HL-60 (cell line): ENCODE data around the gene CELA3A.

ENCODE experiments used
- GABPA ChIP-seq: IDR thresholded peaks from 2 replicates; pipeline ENCODE4 v1.6.1; 2012; ENCODE audit warnings: low read depth
- POLR2AphosphoS5 ChIP-seq: IDR thresholded peaks from 2 replicates; pipeline ENCODE4 v1.6.1; 2012; ENCODE audit warnings: low read depth
- TF ChIP-seq, protein P1 (sequence below): IDR thresholded peaks from one replicate; pipeline ENCODE4 v1.5.1; 2011; ENCODE audit warnings: low read length, control low read depth, inconsistent platforms; ENCODE audit not compliant: insufficient read depth
- TF ChIP-seq, protein P2 (sequence below): IDR thresholded peaks from 2 replicates; pipeline ENCODE4 v1.6.1; 2012; ENCODE audit warnings: low read depth; ENCODE audit not compliant: insufficient replicate concordance

DNA sequence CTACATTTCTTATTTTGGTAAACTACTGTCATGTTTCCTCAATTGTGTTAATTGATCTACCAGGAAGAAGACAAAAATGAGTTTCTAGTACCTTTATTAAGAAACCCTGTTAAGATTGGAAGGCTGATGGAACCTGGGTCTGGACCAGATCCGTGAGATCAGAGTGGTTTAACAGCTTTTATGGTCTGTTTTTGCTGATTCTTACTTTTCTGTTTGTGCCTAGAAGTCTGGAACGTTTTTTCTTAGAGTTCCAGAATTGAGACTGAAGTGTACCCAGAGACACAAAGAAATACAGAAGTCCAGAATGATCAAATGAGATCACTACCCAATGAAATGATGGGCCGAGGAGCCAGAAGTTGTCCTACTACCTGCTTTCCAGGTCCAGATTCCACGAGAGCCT lies 28.6 kb downstream of the CELA3A start:
- TF ChIP-seq, protein P1, sequence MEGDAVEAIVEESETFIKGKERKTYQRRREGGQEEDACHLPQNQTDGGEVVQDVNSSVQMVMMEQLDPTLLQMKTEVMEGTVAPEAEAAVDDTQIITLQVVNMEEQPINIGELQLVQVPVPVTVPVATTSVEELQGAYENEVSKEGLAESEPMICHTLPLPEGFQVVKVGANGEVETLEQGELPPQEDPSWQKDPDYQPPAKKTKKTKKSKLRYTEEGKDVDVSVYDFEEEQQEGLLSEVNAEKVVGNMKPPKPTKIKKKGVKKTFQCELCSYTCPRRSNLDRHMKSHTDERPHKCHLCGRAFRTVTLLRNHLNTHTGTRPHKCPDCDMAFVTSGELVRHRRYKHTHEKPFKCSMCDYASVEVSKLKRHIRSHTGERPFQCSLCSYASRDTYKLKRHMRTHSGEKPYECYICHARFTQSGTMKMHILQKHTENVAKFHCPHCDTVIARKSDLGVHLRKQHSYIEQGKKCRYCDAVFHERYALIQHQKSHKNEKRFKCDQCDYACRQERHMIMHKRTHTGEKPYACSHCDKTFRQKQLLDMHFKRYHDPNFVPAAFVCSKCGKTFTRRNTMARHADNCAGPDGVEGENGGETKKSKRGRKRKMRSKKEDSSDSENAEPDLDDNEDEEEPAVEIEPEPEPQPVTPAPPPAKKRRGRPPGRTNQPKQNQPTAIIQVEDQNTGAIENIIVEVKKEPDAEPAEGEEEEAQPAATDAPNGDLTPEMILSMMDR: no peak
- TF ChIP-seq, protein P2, sequence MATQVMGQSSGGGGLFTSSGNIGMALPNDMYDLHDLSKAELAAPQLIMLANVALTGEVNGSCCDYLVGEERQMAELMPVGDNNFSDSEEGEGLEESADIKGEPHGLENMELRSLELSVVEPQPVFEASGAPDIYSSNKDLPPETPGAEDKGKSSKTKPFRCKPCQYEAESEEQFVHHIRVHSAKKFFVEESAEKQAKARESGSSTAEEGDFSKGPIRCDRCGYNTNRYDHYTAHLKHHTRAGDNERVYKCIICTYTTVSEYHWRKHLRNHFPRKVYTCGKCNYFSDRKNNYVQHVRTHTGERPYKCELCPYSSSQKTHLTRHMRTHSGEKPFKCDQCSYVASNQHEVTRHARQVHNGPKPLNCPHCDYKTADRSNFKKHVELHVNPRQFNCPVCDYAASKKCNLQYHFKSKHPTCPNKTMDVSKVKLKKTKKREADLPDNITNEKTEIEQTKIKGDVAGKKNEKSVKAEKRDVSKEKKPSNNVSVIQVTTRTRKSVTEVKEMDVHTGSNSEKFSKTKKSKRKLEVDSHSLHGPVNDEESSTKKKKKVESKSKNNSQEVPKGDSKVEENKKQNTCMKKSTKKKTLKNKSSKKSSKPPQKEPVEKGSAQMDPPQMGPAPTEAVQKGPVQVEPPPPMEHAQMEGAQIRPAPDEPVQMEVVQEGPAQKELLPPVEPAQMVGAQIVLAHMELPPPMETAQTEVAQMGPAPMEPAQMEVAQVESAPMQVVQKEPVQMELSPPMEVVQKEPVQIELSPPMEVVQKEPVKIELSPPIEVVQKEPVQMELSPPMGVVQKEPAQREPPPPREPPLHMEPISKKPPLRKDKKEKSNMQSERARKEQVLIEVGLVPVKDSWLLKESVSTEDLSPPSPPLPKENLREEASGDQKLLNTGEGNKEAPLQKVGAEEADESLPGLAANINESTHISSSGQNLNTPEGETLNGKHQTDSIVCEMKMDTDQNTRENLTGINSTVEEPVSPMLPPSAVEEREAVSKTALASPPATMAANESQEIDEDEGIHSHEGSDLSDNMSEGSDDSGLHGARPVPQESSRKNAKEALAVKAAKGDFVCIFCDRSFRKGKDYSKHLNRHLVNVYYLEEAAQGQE: no peak
- TF ChIP-seq POLR2AphosphoS5: no peak
- no peak for TF ChIP-seq GABPA
